AG09319 (cell line): ENCODE data around the gene RABGAP1L.
"Not testable (repeated sequence)": the region's sequence is repeated elsewhere in the genome, so short reads cannot be mapped to it uniquely, and the experiment has no call there.

Source experiments
- DNase-seq: peaks from one replicate; pipeline ENCODE4 v3.0.0-alpha.2; 2010; ENCODE audit warnings: low read depth; ENCODE audit errors: extremely low read depth
- TF ChIP-seq, protein P1 (sequence below): IDR thresholded peaks from 2 replicates; pipeline ENCODE4 v1.5.1; 2011; ENCODE audit warnings: low read depth, mild to moderate bottlenecking, inconsistent platforms, low read length, moderate library complexity

Gene RABGAP1L

DNA sequence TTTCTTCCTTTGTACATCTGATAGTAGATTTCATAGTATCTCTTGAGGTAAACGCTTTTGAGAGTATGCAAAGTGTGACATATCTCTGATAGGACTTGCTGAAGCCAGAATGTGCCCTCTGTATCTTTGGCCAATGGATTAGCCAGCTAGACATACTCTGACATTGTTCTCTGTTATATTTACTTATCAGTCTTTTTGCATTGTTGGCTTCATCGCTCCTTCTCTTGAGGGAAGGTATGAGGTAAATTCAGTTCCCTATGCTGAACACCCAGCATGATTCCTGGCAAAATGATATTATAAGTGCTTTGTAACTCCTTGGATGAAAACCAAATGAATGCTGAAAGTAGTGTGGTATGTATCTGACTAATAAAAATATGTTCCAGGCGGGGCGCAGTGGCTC, 677.2 kb downstream of the RABGAP1L start:
- no peak for DNase-seq
- TF ChIP-seq, protein P1, sequence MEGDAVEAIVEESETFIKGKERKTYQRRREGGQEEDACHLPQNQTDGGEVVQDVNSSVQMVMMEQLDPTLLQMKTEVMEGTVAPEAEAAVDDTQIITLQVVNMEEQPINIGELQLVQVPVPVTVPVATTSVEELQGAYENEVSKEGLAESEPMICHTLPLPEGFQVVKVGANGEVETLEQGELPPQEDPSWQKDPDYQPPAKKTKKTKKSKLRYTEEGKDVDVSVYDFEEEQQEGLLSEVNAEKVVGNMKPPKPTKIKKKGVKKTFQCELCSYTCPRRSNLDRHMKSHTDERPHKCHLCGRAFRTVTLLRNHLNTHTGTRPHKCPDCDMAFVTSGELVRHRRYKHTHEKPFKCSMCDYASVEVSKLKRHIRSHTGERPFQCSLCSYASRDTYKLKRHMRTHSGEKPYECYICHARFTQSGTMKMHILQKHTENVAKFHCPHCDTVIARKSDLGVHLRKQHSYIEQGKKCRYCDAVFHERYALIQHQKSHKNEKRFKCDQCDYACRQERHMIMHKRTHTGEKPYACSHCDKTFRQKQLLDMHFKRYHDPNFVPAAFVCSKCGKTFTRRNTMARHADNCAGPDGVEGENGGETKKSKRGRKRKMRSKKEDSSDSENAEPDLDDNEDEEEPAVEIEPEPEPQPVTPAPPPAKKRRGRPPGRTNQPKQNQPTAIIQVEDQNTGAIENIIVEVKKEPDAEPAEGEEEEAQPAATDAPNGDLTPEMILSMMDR = no peak

DNA sequence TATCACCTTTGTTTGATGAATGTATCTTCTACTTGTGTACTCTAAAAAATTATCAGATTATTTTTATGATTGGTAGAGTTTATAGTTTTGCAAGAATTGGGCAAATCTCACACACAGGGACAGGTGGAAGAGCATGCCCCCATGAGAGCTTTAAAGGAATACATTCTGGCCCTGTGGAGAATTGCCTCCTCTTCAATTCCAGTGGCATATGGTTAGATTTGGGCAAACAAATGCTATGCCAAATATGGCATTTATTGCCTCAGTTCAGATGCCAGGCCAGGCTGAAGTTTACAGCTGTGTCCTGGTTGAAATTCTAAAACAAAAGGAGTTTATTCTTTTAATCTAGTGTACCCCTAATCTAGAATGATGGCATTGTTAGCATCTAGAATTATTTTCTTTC, 678.1 kb downstream of the RABGAP1L start:
- no peak for DNase-seq
- TF ChIP-seq, protein P1 = no peak

DNA sequence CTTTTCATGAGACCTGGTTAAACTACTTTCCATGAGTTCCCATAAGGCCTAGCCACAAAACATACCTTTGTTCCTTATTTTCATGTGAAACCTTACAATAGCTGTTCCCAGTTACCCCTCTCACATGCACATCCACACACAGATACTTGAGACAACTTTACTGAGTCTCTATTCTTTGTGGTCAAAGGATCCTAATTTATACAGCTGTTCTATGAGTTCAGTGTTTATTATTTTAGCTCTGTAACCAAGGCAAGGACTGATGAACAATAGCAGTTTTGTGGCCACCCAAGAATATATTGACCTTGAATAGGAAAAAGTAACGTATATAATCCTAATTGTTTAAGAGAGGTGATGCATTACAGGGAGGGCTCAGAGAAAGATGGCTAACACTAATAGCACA, 679.9 kb downstream of the RABGAP1L start:
- TF ChIP-seq, protein P1 = no peak
- DNase-seq = no peak

DNA sequence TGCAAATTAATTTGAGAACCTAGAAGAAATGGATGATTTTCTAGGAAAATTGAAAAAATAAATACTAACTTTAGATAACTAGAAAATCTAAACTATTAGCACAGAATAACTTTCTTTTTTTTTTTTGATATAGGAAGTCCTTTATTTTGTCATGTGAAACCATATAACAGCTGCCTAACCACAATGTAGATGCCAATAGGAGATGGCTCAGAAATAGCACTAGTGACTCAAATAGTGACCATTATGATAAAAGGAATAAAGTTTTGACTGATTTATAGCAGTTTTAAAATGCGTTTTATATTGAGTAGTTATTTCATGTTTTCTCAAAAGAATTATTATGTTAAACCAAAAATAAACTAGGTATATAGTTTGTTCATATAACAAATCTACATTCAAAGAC, 682.4 kb downstream of the RABGAP1L start:
- DNase-seq = no peak

DNA sequence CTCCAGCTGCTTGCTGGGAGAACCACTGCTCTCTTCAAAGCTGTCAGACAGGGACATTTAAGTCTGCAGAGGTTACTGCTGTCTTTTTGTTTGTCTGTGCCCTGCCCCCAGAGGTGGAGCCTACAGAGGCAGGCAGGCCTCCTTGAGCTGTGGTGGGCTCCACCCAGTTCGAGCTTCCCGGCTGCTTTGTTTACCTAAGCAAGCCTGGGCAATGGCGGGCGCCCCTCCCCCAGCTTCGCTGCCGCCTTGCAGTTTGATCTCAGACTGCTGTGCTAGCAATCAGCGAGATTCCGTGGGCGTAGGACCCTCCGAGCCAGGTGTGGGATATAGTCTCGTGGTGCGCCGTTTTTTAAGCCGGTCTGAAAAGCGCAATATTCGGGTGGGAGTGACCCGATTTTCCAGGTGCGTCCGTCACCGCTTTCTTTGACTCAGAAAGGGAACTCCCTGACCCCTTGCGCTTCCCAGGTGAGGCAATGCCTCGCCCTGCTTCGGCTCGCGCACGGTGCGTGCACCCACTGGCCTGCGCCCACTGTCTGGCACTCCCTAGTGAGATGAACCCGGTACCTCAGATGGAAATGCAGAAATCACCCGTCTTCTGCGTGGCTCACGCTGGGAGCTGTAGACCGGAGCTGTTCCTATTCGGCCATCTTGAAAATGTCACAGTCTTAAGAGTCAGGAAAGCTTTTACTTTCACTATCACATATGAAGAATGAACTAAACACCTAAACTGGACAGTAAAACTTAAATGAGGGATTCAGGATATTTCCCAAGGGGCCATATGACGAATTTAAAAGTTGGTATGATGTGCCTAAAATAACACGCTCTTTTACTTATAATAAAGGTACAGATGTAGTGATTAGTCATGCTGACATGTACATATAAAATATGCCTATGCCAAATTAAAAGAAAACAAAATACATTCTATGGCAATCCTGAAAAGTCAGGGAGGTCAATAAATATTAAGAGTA, 689.6 kb downstream of the RABGAP1L start:
- not testable (repeated sequence) for DNase-seq

More for the DNA sequence above, 682.4 kb downstream of the RABGAP1L start:
- TF ChIP-seq, protein P1 = no peak

DNA sequence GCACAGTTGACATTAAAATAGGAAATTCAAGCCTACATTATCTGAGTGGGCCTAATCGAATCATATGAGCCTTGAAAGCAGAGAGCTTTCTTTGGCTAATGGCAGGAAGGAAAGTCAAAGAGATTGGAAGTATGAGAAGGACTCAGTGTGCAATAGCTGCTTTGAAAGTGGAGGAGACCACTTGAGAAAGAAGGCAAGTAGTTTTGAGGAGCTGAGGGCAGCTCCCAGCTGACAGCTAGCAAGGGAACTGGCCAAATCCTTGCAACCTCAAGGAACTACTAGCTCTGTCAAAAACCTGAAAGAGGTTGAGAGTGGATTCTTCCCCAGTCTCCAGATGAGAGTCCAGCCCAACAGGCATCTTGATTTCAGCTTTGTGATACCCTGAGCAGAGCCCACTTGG, 691.4 kb downstream of the RABGAP1L start:
- TF ChIP-seq, protein P1 = no peak
- DNase-seq = no peak

DNA sequence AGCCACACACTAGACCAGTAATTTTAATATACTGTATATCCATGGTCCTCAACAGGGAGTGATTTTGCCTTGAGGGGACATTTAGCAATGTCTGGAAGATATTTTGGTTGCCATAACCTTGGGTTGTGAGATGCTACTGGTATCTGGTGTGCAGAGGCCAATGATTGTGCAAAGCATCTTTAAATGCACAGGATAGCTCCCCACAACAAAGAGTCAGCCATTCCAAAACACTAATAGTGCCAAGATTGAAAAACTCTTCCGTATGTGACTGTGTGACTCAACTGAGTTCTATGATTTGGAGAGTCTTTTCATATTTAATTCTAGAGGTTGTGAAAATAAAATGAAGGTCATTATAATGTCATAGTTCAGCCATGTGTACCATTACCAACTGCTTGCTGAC, 699.0 kb downstream of the RABGAP1L start:
- DNase-seq = no peak
- TF ChIP-seq, protein P1 = no peak
